Keratinocyte (primary cell): ENCODE data around the gene LCT. TPM values are rescaled to one million over a fixed set of nuclear protein-coding genes. Genes with fewer than 3 reads are reported as not detected.
A peak's percentile ranks its signal among the peaks of the same experiment; 100 is the strongest.

Experiments
- DNase-seq: peaks from one replicate; pipeline ENCODE4 v3.0.0-alpha.2; 2011; ENCODE audit warnings: low read depth, missing footprints, low spot score
- FAIRE-seq: peaks from 2 replicates; lab custom pipeline; 2011; peaks lifted over from hg19 to GRCh38; lab: Jason Lieb, UNC
- H2AFZ ChIP-seq: 2 replicates; pipeline ENCODE4 v1.6.0; 2012; ENCODE audit warnings: low read length, control low read depth, inconsistent platforms; ENCODE audit not compliant: control insufficient read depth
- H3K27ac ChIP-seq: 2 replicates; pipeline ENCODE4 v1.5.1; 2011; ENCODE audit warnings: low read length; ENCODE audit not compliant: control insufficient read depth, insufficient read depth
- H3K27me3 ChIP-seq: 3 replicates; pipeline ENCODE4 v1.6.0; 2011; ENCODE audit warnings: low read length; ENCODE audit not compliant: control insufficient read depth, insufficient read depth; ENCODE audit errors: extremely low read depth
- H3K36me3 ChIP-seq, 2 experiments: 2 replicates in 1 of 2; 3 replicates in 1 of 2; pipeline ENCODE4 v1.5.1; 2011; ENCODE audit warnings: low read length in 2 of 2, mild to moderate bottlenecking in 1 of 2; ENCODE audit not compliant: control insufficient read depth in 2 of 2, insufficient read depth in 2 of 2; ENCODE audit errors: extremely low read depth in 1 of 2
- H3K4me1 ChIP-seq: 3 replicates; pipeline ENCODE4 v1.5.1; 2011; ENCODE audit warnings: low read length; ENCODE audit not compliant: control insufficient read depth, insufficient read depth; ENCODE audit errors: extremely low read depth
- H3K4me2 ChIP-seq: 3 replicates; pipeline ENCODE4 v1.6.0; 2011; ENCODE audit warnings: low read depth, low read length; ENCODE audit not compliant: control insufficient read depth, insufficient read depth; ENCODE audit errors: extremely low read depth
- H3K4me3 ChIP-seq, 3 experiments: fragments of 200-600 bp in 1 of 3; sonication (generic) in 1 of 3; 2 replicates in 2 of 3; 3 replicates in 1 of 3; pipeline ENCODE4 v1.5.1; 2011 to 2016; ENCODE audit warnings: low read length in 3 of 3, mild to moderate bottlenecking in 3 of 3, control low read depth in 2 of 3, inconsistent platforms in 1 of 3, low read depth in 1 of 3, mixed read lengths in 1 of 3, mixed run types in 1 of 3, moderate library complexity in 1 of 3; ENCODE audit not compliant: control insufficient read depth in 2 of 3, insufficient read depth in 2 of 3; ENCODE audit errors: extremely low read depth in 1 of 3
- H3K79me2 ChIP-seq: 2 replicates; pipeline ENCODE4 v1.6.0; 2012; ENCODE audit warnings: low read length; ENCODE audit not compliant: control insufficient read depth, insufficient read depth
- H3K9ac ChIP-seq: 3 replicates; pipeline ENCODE4 v1.6.0; 2011; ENCODE audit warnings: low read length; ENCODE audit not compliant: control insufficient read depth, insufficient read depth; ENCODE audit errors: extremely low read depth
- H3K9me1 ChIP-seq: 3 replicates; pipeline ENCODE4 v1.6.0; 2011; ENCODE audit warnings: low read length; ENCODE audit not compliant: control insufficient read depth, insufficient read depth; ENCODE audit errors: extremely low read depth
- H3K9me3 ChIP-seq: 2 replicates; pipeline ENCODE4 v1.5.1; 2012; ENCODE audit warnings: low read depth, low read length; ENCODE audit not compliant: control insufficient read depth
- H4K20me1 ChIP-seq: 3 replicates; pipeline ENCODE4 v1.6.0; 2011; ENCODE audit warnings: low read length; ENCODE audit not compliant: control insufficient read depth, insufficient read depth; ENCODE audit errors: extremely low read depth
- CTCF ChIP-seq, 3 experiments: IDR thresholded peaks in 1 of 3; conservative IDR thresholded peaks in 1 of 3; optimal IDR thresholded peaks in 1 of 3; 2 replicates in 2 of 3; 3 replicates in 1 of 3; pipeline versions ENCODE3 to v1.5.1; 2011; ENCODE audit warnings: low read length in 3 of 3, mild to moderate bottlenecking in 3 of 3, moderate library complexity in 2 of 3, control low read depth in 1 of 3, inconsistent platforms in 1 of 3; ENCODE audit not compliant: insufficient read depth in 2 of 3; ENCODE audit errors: extremely low read depth in 1 of 3
- EZH2 ChIP-seq: IDR thresholded peaks from one replicate; pipeline ENCODE4 v1.6.1; 2012; ENCODE audit warnings: inconsistent platforms, mild to moderate bottlenecking, low read length, moderate library complexity
- dilution Hi-C: fragments of 300-500 bp; cut with MboI; formaldehyde crosslinking; loops from one replicate; pipeline ENCODE4 v1.7.0; 2020; ENCODE audit warnings: low sequenced_read_pairs; ENCODE audit not compliant: extremely low pct_ligation_motif_present
- polyA plus RNA-seq, 5 experiments: library from polyadenylated mRNA; depleted of rRNA in 3 of 5; stranded (reverse) in 3 of 5; stranded (forward) in 1 of 5; unstranded in 1 of 5; fragments of >200 nt; gene quantifications; 1 replicate in 1 of 5; 2 replicates in 3 of 5; 3 replicates in 1 of 5; pipeline versions ENCODE4 v1.2.1 to v1.2.3, GENCODE V29; 2011 to 2012; ENCODE audit warnings: missing spikeins in 2 of 5, low read depth in 1 of 5, low replicate concordance in 1 of 5

The LCT gene
- polyA plus RNA-seq, 1 donor (not counting 4 experiments of a cell fraction or from before 2014, with no cell fraction given) = 0.01 TPM

GRCh38 chr2:135773319-135773718 is 63.7 kb downstream of the LCT start:
- Histone ChIP-seq H3K36me3 (peaks cover 26 to 28% of the 10 kb centered on the region in 2 experiments), H3K27ac (peak overlapping the region; percentile 1)
- DNase-seq = no peak

GRCh38 chr2:135768863-135769262 is 68.1 kb downstream of the LCT start:
- no peak overlapping the region for H2AFZ ChIP-seq
- H3K4me2 ChIP-seq = no peak overlapping the region
- dilution Hi-C loops = no loop called here
- no peak overlapping the region for H3K4me3 ChIP-seq
- no peaks in the 10 kb centered on the region for H4K20me1 ChIP-seq
- no peaks in the 10 kb centered on the region for H3K9me3 ChIP-seq
- H3K9ac ChIP-seq = no peak overlapping the region
- FAIRE-seq = no peak
- no peaks in the 10 kb centered on the region for H3K9me1 ChIP-seq
- H3K79me2 ChIP-seq = peaks cover 3% of the 10 kb centered on the region
- H3K4me1 ChIP-seq = peaks cover 7% of the 10 kb centered on the region
- peaks cover 14 to 29% of the 10 kb centered on the region in 2 experiments for H3K36me3 ChIP-seq
- DNase-seq = no peak
- H3K27me3 ChIP-seq = no peaks in the 10 kb centered on the region
- no peak overlapping the region for H3K27ac ChIP-seq
- TF ChIP-seq EZH2 (no peak), CTCF (optimal IDR thresholded peaks at IDR 0.05 in 1 of 3, IDR thresholded peaks at IDR 0.05 in 1 of 3, conservative IDR thresholded peaks at IDR 0.05 in 1 of 3; ENCODE audit: extremely low read depth in 1 of 3, insufficient read depth in 2 of 3, low read length in 3 of 3) (no peak)

More at GRCh38 chr2:135773319-135773718, 63.7 kb downstream of the LCT start:
- Histone ChIP-seq H3K79me2 (no peaks in the 10 kb centered on the region), H3K4me1 (peaks cover 7% of the 10 kb centered on the region), H4K20me1 (no peaks in the 10 kb centered on the region), H3K9ac (no peak overlapping the region), H3K4me3 (no peak overlapping the region), H3K27me3 (no peaks in the 10 kb centered on the region), H2AFZ (no peak overlapping the region), H3K4me2 (no peak overlapping the region), H3K9me3 (no peaks in the 10 kb centered on the region), H3K9me1 (no peaks in the 10 kb centered on the region)
- dilution Hi-C loops = no loop called here
- TF ChIP-seq EZH2 (no peak), CTCF (optimal IDR thresholded peaks at IDR 0.05 in 1 of 3, IDR thresholded peaks at IDR 0.05 in 1 of 3, conservative IDR thresholded peaks at IDR 0.05 in 1 of 3; ENCODE audit: extremely low read depth in 1 of 3, insufficient read depth in 2 of 3, low read length in 3 of 3) (no peak)
- no peak for FAIRE-seq
